CMK (cell line): ENCODE measurements around the gene BTBD10.

ENCODE experiments used
- DNase-seq: peaks from one replicate; pipeline ENCODE4 v3.0.0-alpha.2; 2010; ENCODE audit warnings: low read depth

Gene BTBD10

DNA sequence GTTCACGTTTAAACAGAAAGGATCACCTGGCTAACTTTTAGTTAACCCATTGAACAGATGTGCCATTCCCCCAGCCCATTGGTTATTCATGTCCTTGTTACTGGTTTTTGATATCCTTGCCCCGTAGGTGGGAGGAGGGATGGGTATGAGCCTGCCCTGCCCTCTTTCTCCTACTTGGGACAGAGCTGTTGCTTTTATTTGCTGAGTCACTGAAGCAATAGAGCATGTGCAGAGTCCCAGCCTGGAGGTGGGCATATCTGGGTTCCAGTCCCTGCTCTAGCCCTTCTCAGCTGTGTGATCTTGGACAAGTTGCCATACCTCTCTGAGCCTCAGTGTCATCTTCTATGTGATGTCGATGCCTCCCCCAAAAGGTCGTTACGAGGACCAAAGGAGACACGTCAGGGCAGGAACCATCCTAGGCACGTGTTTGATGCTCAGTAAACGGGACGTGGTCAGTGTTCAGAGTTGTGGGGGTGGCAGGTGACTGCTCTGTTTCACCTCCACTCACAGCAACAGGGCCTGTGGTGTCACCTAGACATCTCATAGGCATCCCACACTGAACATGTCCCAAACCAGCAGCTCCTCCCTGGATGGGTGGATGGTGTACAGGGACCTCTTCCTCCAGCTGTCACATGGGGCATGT, 124.5 kb downstream of the BTBD10 start:
- DNase-seq, result no peak

DNA sequence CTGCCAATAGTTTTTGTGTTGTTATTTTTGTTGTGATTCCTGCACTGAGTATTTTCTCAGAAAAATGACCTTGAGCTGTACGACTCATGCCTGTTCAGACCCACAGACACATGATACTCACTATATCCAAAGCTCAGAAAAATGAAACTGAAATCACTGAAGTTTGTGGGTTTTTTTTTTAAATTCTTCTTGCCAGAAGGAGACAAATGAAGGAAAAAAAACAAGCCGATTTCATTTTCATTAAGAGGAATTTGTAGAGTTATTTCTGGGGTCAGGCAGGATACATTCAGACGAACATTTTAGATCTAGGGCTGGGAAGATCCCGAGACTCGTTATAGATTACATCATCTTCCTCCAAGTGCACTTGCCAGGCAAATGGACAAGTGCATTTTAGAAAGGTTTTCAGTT, 125.0 kb downstream of the BTBD10 start:
- no peak for DNase-seq
